ENCODE results near the gene TLCD2.
"Not testable (repeated sequence)": the region's sequence is repeated elsewhere in the genome, so short reads cannot be mapped to it uniquely, and the experiment has no call there.

Gene TLCD2, protein sequence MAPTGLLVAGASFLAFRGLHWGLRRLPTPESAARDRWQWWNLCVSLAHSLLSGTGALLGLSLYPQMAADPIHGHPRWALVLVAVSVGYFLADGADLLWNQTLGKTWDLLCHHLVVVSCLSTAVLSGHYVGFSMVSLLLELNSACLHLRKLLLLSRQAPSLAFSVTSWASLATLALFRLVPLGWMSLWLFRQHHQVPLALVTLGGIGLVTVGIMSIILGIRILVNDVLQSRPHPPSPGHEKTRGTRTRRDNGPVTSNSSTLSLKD

GRCh38 chr17:1709971-1710806 lies at the start of gene TLCD2:
TSS of gene TLCD2 (minus strand) at chr17:1710377. CDS start at chr17:1710242, 135 bp downstream.
- DNase-seq (ENCODE audit: extremely low read depth in 1 of 2, low read depth in 1 of 2) = no peak

- DNase-seq (ENCODE audit: extremely low read depth in 1 of 2, low read depth in 1 of 2) = no peak
Observed at GRCh38 chr17:1759529-1759928, 49.4 kb upstream of the TLCD2 start.

GRCh38 chr17:1758807-1759206 lies 48.6 kb upstream of the TLCD2 start:
- no peak for DNase-seq (ENCODE audit: extremely low read depth in 1 of 2, low read depth in 1 of 2)

GRCh38 chr17:1755827-1756262 lies 45.7 kb upstream of the TLCD2 start:
- no peak for DNase-seq (ENCODE audit: extremely low read depth in 1 of 2, low read depth in 1 of 2)

DNA sequence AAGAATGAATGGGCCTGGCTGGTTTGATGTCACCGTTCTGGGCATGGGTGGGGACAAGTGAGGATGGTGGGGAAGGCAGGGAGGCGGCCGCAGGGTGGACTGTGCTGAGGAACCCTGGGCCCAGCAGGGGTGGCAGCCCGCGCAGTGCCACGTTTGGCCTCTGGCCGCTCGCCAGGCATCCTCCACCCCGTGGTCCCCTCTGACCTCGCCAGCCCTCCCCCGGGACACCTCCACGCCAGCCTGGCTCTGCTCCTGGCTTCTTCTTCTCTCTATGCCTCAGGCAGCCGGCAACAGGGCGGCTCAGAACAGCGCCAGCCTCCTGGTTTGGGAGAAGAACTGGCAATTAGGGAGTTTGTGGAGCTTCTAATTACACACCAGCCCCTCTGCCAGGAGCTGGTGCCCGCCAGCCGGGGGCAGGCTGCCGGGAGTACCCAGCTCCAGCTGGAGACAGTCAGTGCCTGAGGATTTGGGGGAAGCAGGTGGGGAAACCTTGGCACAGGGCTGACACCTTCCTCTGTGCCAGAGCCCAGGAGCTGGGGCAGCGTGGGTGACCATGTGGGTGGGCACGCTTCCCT lies 45.2 kb upstream of the TLCD2 start:
- DNase-seq (ENCODE audit: extremely low read depth in 1 of 2, low read depth in 1 of 2) = no peak

DNA sequence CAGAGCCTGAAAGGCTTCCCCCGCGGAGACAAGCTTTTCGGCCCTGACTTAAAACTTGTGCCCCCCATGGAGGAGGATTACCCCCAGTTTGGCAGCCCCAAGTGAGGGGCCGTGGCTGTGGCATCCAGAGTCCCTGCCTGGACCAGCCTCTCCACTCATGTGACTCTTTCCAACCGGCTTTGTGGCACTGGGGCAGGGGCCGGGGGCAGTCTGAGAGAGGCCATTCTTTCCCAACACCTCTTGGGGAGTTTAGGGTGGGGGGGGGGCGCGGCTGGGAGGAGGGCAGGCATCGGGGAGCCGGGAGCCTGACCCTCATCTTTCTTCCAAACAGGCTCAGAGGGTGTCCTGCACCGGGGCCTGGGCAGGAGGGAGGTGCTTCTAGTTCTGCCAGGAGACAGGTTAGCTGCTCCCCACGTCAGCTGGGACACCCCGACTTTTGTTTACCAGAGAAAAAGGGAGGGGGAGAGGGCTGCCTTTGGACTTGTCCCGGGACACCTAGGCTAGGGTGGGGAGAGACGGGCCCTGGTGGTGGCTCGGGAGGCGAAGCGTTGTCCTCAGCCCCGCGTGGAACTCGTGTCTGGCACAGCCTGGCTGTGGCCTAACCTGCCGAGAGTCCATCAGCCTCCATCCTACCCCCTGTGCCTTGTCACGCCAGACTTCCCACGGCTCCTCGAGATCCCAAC lies 44.4 kb upstream of the TLCD2 start:
- no peak for DNase-seq (ENCODE audit: extremely low read depth in 1 of 2, low read depth in 1 of 2)

GRCh38 chr17:1753767-1754429 lies 43.7 kb upstream of the TLCD2 start:
- DNase-seq (ENCODE audit: extremely low read depth in 1 of 2, low read depth in 1 of 2) = no peak

DNA sequence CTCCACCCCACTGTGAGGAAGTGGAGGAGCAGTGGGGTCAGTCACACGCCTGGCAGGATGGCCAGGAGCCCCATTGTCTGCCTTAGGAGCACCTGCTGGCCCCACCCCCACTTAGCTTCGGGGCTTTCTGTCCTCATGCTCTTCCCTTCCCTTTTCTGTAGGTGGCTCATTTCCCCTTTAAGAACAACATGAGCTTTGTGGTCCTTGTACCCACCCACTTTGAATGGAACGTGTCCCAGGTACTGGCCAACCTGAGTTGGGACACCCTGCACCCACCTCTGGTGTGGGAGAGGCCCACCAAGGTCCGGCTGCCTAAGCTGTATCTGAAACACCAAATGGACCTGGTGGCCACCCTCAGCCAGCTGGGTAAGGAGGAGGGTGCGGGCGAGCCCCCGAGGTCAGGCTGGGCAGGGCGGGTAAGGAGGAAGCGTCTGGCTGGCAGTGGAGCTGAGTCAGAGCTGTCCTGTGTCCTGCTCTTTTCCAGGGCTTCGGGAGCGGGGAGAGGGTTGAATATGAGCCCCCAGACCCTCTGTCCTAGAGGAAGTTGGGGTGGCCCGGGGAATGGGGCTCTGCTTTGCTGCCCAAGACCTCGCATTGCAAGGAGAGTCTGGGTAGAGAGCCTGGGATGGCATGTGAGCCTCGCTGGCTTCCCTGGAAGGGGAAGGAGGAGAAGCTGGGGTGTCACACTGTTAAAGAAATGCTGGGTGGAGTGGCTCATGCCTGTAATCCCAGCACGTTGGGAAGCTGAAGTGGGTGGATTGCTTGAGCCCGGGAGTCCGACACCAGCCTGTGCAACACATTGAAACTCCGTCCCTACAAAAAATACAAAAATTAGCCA lies 42.5 kb upstream of the TLCD2 start:
- DNase-seq (ENCODE audit: extremely low read depth in 1 of 2, low read depth in 1 of 2) = no peak

DNA sequence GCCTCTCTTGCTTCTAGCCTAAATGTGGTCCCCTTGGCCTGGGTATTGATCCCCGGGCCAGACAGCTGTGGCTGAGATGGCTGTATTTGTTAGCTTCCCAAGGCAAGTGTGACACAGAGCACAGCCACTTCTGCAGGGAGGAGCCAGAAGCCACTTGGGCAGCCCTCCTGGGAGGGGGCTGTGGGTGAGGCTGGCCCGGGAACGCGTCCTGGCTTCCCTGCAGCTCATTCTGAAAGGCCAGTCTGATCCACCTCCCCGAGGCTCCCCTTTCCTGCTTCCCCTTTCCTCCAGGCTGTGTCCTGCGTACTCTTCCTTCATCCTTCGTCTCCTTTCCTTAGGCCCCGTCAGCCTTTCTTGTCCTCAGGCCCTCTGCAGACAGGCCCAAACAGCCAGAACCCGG lies 40.5 kb upstream of the TLCD2 start:
- no peak for DNase-seq (ENCODE audit: extremely low read depth in 1 of 2, low read depth in 1 of 2)

GRCh38 chr17:1746975-1747543 lies 36.9 kb upstream of the TLCD2 start:
- DNase-seq (ENCODE audit: extremely low read depth in 1 of 2, low read depth in 1 of 2) = no peak

- DNase-seq (ENCODE audit: extremely low read depth in 1 of 2, low read depth in 1 of 2) = no peak
Observed at GRCh38 chr17:1745513-1746020, 35.4 kb upstream of the TLCD2 start.

DNA sequence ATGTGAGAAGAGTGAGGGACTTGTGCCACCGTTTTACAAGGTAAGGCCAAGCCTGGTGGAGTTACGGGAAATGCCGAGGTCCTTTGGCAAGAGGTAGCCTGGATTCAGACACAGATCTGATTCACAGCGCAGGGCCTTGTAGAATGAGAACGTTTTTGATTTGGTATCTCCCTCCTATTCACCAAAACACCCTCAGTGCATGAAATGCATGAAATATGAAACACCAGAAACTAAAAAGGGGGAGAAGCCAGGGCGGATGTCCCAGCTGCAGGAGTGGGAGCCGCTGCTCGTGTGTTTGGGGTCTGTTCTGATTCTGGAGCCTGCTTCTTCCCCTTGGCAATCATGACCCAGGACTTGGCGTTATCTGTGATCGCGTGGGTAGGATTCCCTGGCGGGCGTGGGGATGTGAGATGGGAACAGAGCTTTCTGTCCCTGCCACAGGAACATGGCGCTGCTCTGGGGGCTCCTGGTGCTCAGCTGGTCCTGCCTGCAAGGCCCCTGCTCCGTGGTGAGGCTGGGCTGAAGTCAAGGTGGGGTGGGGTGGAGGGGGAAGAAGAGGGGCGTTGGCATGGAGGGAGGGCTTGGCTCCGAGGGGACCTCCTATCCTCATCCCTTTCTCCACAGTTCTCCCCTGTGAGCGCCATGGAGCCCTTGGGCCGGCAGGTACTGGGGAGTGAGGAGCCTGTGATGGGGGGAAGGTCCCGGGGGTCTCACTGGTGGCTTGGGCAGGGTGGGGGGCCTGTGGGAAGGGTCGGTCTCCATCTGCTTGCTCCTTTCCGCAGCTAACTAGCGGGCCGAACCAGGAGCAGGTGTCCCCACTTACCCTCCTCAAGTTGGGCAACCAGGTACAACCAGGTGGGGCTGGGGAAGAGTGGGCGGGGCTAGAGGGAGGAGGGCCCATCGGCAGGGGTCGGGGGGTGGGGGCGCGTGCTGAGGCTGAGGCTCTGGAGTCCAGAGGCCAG lies 34.7 kb upstream of the TLCD2 start:
- DNase-seq (ENCODE audit: extremely low read depth in 1 of 2, low read depth in 1 of 2) = no peak

- DNase-seq (ENCODE audit: extremely low read depth in 1 of 2, low read depth in 1 of 2) = no peak
Observed at GRCh38 chr17:1743088-1743439, 32.9 kb upstream of the TLCD2 start.

GRCh38 chr17:1742371-1743087 lies 32.4 kb upstream of the TLCD2 start, which contains the start of gene SERPINF2:
TSS of gene SERPINF2 (plus strand) at chr17:1742871. CDS start at chr17:1744996, 2,125 bp downstream.
- DNase-seq (ENCODE audit: extremely low read depth in 1 of 2, low read depth in 1 of 2) = no peak

- DNase-seq (ENCODE audit: extremely low read depth in 1 of 2, low read depth in 1 of 2) = not testable (repeated sequence)
Observed at GRCh38 chr17:1741899-1742298, 31.7 kb upstream of the TLCD2 start.

GRCh38 chr17:1737531-1738291 lies 27.5 kb upstream of the TLCD2 start:
- DNase-seq (ENCODE audit: extremely low read depth in 1 of 2, low read depth in 1 of 2) = no peak
